MM.1S (cell line): Measurements from ENCODE around the gene LRRC4C.

ENCODE experiments used
- EZH2 ChIP-seq: fragments of 300-600 bp; sonication (generic); optimal IDR thresholded peaks from 2 replicates; pipeline ENCODE3; 2017; ENCODE audit warnings: low read depth, mild to moderate bottlenecking, antibody characterized with exemption, low read length, mixed read lengths
- EZH2phosphoT487 ChIP-seq: fragments of 300-600 bp; sonication (generic); IDR thresholded peaks from 2 replicates; pipeline ENCODE4 v1.6.1; 2018; ENCODE audit warnings: antibody characterized with exemption, low read length
- TF ChIP-seq, protein P1 (sequence below): fragments of 300-600 bp; sonication (generic); IDR thresholded peaks from 2 replicates; pipeline ENCODE4 v1.5.1; 2016; ENCODE audit warnings: antibody characterized with exemption, low read length, mixed read lengths

DNA sequence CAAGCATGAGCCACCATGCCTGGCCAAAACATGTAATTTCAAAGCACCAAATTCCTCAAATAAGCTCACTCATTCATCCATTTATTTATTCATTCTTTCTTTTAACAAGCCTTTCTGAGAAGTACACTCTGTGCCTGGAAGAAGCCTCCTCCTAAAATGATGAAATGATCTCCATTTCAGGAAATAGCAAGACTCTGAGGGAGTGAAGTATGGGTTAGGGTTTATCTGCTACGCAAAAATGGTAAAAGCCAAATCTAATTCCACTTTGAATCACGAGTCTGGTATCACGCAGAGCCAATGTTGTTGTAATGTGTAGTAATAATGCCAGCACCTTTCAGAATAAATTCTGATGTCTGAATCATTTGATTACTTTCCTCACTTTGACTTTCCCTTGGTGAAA is 1041.8 kb downstream of the LRRC4C start:
- TF ChIP-seq, protein P1, sequence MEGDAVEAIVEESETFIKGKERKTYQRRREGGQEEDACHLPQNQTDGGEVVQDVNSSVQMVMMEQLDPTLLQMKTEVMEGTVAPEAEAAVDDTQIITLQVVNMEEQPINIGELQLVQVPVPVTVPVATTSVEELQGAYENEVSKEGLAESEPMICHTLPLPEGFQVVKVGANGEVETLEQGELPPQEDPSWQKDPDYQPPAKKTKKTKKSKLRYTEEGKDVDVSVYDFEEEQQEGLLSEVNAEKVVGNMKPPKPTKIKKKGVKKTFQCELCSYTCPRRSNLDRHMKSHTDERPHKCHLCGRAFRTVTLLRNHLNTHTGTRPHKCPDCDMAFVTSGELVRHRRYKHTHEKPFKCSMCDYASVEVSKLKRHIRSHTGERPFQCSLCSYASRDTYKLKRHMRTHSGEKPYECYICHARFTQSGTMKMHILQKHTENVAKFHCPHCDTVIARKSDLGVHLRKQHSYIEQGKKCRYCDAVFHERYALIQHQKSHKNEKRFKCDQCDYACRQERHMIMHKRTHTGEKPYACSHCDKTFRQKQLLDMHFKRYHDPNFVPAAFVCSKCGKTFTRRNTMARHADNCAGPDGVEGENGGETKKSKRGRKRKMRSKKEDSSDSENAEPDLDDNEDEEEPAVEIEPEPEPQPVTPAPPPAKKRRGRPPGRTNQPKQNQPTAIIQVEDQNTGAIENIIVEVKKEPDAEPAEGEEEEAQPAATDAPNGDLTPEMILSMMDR: no peak
- TF ChIP-seq EZH2: no peak
- no peak for TF ChIP-seq EZH2phosphoT487
